ENCODE results near the gene CDV3. TPM values are rescaled to one million over a fixed set of nuclear protein-coding genes. Genes with fewer than 3 reads are reported as not detected.
"Not testable (repeated sequence)": the region's sequence is repeated elsewhere in the genome, so short reads cannot be mapped to it uniquely, and the experiment has no call there.

The CDV3 gene
- polyA plus RNA-seq = 10 to 100 TPM; 39.7 to 63.3 TPM

- Histone ChIP-seq H3K4me1 (ENCODE audit: control insufficient read depth in 2 of 2, insufficient read depth in 2 of 2, low read length in 1 of 2) (peaks cover 0 to 2% of the 10 kb centered on the region in 2 donors), H3K9me3 (ENCODE audit: control insufficient read depth in 2 of 2, insufficient read depth in 1 of 2, low read depth in 1 of 2, low read length in 1 of 2) (no peaks in the 10 kb centered on the region), H3K27ac (ENCODE audit: low read depth in 2 of 2, low read length in 1 of 2) (peak within 1 kb of the TSS; percentile 99), H3K4me3 (ENCODE audit: low read depth in 1 of 2, low read length in 2 of 2) (peak within 1 kb of the TSS; percentile 82 to 91), H3K36me3 (ENCODE audit: control insufficient read depth in 2 of 2, insufficient read depth in 2 of 2, low read length in 1 of 2) (peaks cover 0 to 8% of the 10 kb centered on the region in 2 donors), H3K27me3 (ENCODE audit: control insufficient read depth in 1 of 2, insufficient read depth in 2 of 2, low read length in 2 of 2) (no peaks in the 10 kb centered on the region)
- WGBS, 2 donors = 1% methylated on average over 54 to 81 of the region's 81 CpGs
Observed at GRCh38 chr3:133573629-133574194, at the start of gene CDV3. TSS of gene CDV3 (plus strand) at chr3:133573686. CDS start at chr3:133574045, 359 bp downstream.

GRCh38 chr3:133523758-133524157 is 49.7 kb upstream of the CDV3 start:
- not testable (repeated sequence) for H3K27me3 ChIP-seq (ENCODE audit: control insufficient read depth in 1 of 2, insufficient read depth in 2 of 2, low read length in 2 of 2); H3K4me1 ChIP-seq (ENCODE audit: control insufficient read depth in 2 of 2, insufficient read depth in 2 of 2, low read length in 1 of 2); H3K27ac ChIP-seq (ENCODE audit: low read depth in 2 of 2, low read length in 1 of 2); H3K36me3 ChIP-seq (ENCODE audit: control insufficient read depth in 2 of 2, insufficient read depth in 2 of 2, low read length in 1 of 2); H3K9me3 ChIP-seq (ENCODE audit: control insufficient read depth in 2 of 2, insufficient read depth in 1 of 2, low read depth in 1 of 2, low read length in 1 of 2); H3K4me3 ChIP-seq (ENCODE audit: low read depth in 1 of 2, low read length in 2 of 2)
- 70 to 76% methylated on average over 3 of the region's 3 CpGs for WGBS, 2 donors

- no peaks in the 10 kb centered on the region for H3K27me3 ChIP-seq (ENCODE audit: control insufficient read depth in 1 of 2, insufficient read depth in 2 of 2, low read length in 2 of 2)
- no peak overlapping the region for H3K4me3 ChIP-seq (ENCODE audit: low read depth in 1 of 2, low read length in 2 of 2)
- no peak overlapping the region for H3K27ac ChIP-seq (ENCODE audit: low read depth in 2 of 2, low read length in 1 of 2)
- H3K9me3 ChIP-seq (ENCODE audit: control insufficient read depth in 2 of 2, insufficient read depth in 1 of 2, low read depth in 1 of 2, low read length in 1 of 2) = peaks cover 0 to 3% of the 10 kb centered on the region in 2 donors
- H3K4me1 ChIP-seq (ENCODE audit: control insufficient read depth in 2 of 2, insufficient read depth in 2 of 2, low read length in 1 of 2) = no peaks in the 10 kb centered on the region
- no peaks in the 10 kb centered on the region for H3K36me3 ChIP-seq (ENCODE audit: control insufficient read depth in 2 of 2, insufficient read depth in 2 of 2, low read length in 1 of 2)
Observed at GRCh38 chr3:133525435-133525834, 48.1 kb upstream of the CDV3 start.

- no peaks in the 10 kb centered on the region for H3K27me3 ChIP-seq (ENCODE audit: control insufficient read depth in 1 of 2, insufficient read depth in 2 of 2, low read length in 2 of 2)
- H3K27ac ChIP-seq (ENCODE audit: low read depth in 2 of 2, low read length in 1 of 2) = no peak overlapping the region
- WGBS, 2 donors = 50 to 68% methylated on average over 6 of the region's 6 CpGs
- H3K4me3 ChIP-seq (ENCODE audit: low read depth in 1 of 2, low read length in 2 of 2) = no peak overlapping the region
- H3K36me3 ChIP-seq (ENCODE audit: control insufficient read depth in 2 of 2, insufficient read depth in 2 of 2, low read length in 1 of 2) = no peaks in the 10 kb centered on the region
- H3K9me3 ChIP-seq (ENCODE audit: control insufficient read depth in 2 of 2, insufficient read depth in 1 of 2, low read depth in 1 of 2, low read length in 1 of 2) = peaks cover 0 to 3% of the 10 kb centered on the region in 2 donors
- no peaks in the 10 kb centered on the region for H3K4me1 ChIP-seq (ENCODE audit: control insufficient read depth in 2 of 2, insufficient read depth in 2 of 2, low read length in 1 of 2)
Observed at GRCh38 chr3:133527081-133527715, 46.3 kb upstream of the CDV3 start.

GRCh38 chr3:133529809-133530208 is 43.7 kb upstream of the CDV3 start:
- Histone ChIP-seq H3K4me1 (ENCODE audit: control insufficient read depth in 2 of 2, insufficient read depth in 2 of 2, low read length in 1 of 2) (no peaks in the 10 kb centered on the region), H3K27ac (ENCODE audit: low read depth in 2 of 2, low read length in 1 of 2) (no peak overlapping the region), H3K9me3 (ENCODE audit: control insufficient read depth in 2 of 2, insufficient read depth in 1 of 2, low read depth in 1 of 2, low read length in 1 of 2) (peaks cover 0 to 3% of the 10 kb centered on the region in 2 donors), H3K4me3 (ENCODE audit: low read depth in 1 of 2, low read length in 2 of 2) (no peak overlapping the region), H3K27me3 (ENCODE audit: control insufficient read depth in 1 of 2, insufficient read depth in 2 of 2, low read length in 2 of 2) (no peaks in the 10 kb centered on the region), H3K36me3 (ENCODE audit: control insufficient read depth in 2 of 2, insufficient read depth in 2 of 2, low read length in 1 of 2) (no peaks in the 10 kb centered on the region)
- WGBS, 2 donors = 95% methylated on average over 2 of the region's 2 CpGs

- no peak overlapping the region for H3K27ac ChIP-seq (ENCODE audit: low read depth in 2 of 2, low read length in 1 of 2)
- H3K27me3 ChIP-seq (ENCODE audit: control insufficient read depth in 1 of 2, insufficient read depth in 2 of 2, low read length in 2 of 2) = no peaks in the 10 kb centered on the region
- H3K36me3 ChIP-seq (ENCODE audit: control insufficient read depth in 2 of 2, insufficient read depth in 2 of 2, low read length in 1 of 2) = no peaks in the 10 kb centered on the region
- 68 to 76% methylated on average over 5 of the region's 5 CpGs for WGBS, 2 donors
- no peak overlapping the region for H3K4me3 ChIP-seq (ENCODE audit: low read depth in 1 of 2, low read length in 2 of 2)
- peaks cover 0 to 3% of the 10 kb centered on the region in 2 donors for H3K9me3 ChIP-seq (ENCODE audit: control insufficient read depth in 2 of 2, insufficient read depth in 1 of 2, low read depth in 1 of 2, low read length in 1 of 2)
- peaks cover 0 to 6% of the 10 kb centered on the region in 2 donors for H3K4me1 ChIP-seq (ENCODE audit: control insufficient read depth in 2 of 2, insufficient read depth in 2 of 2, low read length in 1 of 2)
Observed at GRCh38 chr3:133531981-133532380, 41.5 kb upstream of the CDV3 start.

- no peaks in the 10 kb centered on the region for H3K36me3 ChIP-seq (ENCODE audit: control insufficient read depth in 2 of 2, insufficient read depth in 2 of 2, low read length in 1 of 2)
- WGBS, 2 donors = 91 to 92% methylated on average over 5 of the region's 5 CpGs
- H3K4me3 ChIP-seq (ENCODE audit: low read depth in 1 of 2, low read length in 2 of 2) = no peak overlapping the region
- H3K9me3 ChIP-seq (ENCODE audit: control insufficient read depth in 2 of 2, insufficient read depth in 1 of 2, low read depth in 1 of 2, low read length in 1 of 2) = peaks cover 0 to 3% of the 10 kb centered on the region in 2 donors
- H3K27ac ChIP-seq (ENCODE audit: low read depth in 2 of 2, low read length in 1 of 2) = no peak overlapping the region
- H3K27me3 ChIP-seq (ENCODE audit: control insufficient read depth in 1 of 2, insufficient read depth in 2 of 2, low read length in 2 of 2) = no peaks in the 10 kb centered on the region
- peaks cover 0 to 6% of the 10 kb centered on the region in 2 donors for H3K4me1 ChIP-seq (ENCODE audit: control insufficient read depth in 2 of 2, insufficient read depth in 2 of 2, low read length in 1 of 2)
Observed at GRCh38 chr3:133532951-133533350, 40.5 kb upstream of the CDV3 start.

GRCh38 chr3:133535971-133536881 is 37.3 kb upstream of the CDV3 start:
- peaks cover 0 to 6% of the 10 kb centered on the region in 2 donors for H3K4me1 ChIP-seq (ENCODE audit: control insufficient read depth in 2 of 2, insufficient read depth in 2 of 2, low read length in 1 of 2)
- peak overlapping the region; percentile 85 to 92 for H3K27ac ChIP-seq (ENCODE audit: low read depth in 2 of 2, low read length in 1 of 2)
- no peak overlapping the region for H3K4me3 ChIP-seq (ENCODE audit: low read depth in 1 of 2, low read length in 2 of 2)
- H3K9me3 ChIP-seq (ENCODE audit: control insufficient read depth in 2 of 2, insufficient read depth in 1 of 2, low read depth in 1 of 2, low read length in 1 of 2) = no peaks in the 10 kb centered on the region
- H3K36me3 ChIP-seq (ENCODE audit: control insufficient read depth in 2 of 2, insufficient read depth in 2 of 2, low read length in 1 of 2) = no peaks in the 10 kb centered on the region
- WGBS, 2 donors = 2 to 13% methylated on average over 1 of the region's 1 CpG
- no peaks in the 10 kb centered on the region for H3K27me3 ChIP-seq (ENCODE audit: control insufficient read depth in 1 of 2, insufficient read depth in 2 of 2, low read length in 2 of 2)

GRCh38 chr3:133537131-133537530 is 36.4 kb upstream of the CDV3 start:
- H3K36me3 ChIP-seq (ENCODE audit: control insufficient read depth in 2 of 2, insufficient read depth in 2 of 2, low read length in 1 of 2); H3K9me3 ChIP-seq (ENCODE audit: control insufficient read depth in 2 of 2, insufficient read depth in 1 of 2, low read depth in 1 of 2, low read length in 1 of 2); H3K27me3 ChIP-seq (ENCODE audit: control insufficient read depth in 1 of 2, insufficient read depth in 2 of 2, low read length in 2 of 2); H3K4me3 ChIP-seq (ENCODE audit: low read depth in 1 of 2, low read length in 2 of 2); H3K4me1 ChIP-seq (ENCODE audit: control insufficient read depth in 2 of 2, insufficient read depth in 2 of 2, low read length in 1 of 2): not testable (repeated sequence)
- 91 to 95% methylated on average over 11 of the region's 11 CpGs for WGBS, 2 donors
- peak overlapping the region in 1 of 2 donors; percentile 1 for H3K27ac ChIP-seq (ENCODE audit: low read depth in 2 of 2, low read length in 1 of 2)
